H1 (cell line): ENCODE measurements around the gene GJD4.
A peak's percentile ranks its signal among the peaks of the same experiment; 100 is the strongest.

ENCODE experiments used
- CHD2 ChIP-seq: IDR thresholded peaks from 2 replicates; pipeline ENCODE4 v1.6.1; 2012; ENCODE audit warnings: low read length, improper control_type of control experiment
- HDAC2 ChIP-seq, 2 experiments: fragments of 300-600 bp in 1 of 2; sonication (generic) in 1 of 2; IDR thresholded peaks; 2 replicates each; pipeline ENCODE4 v1.6.1; 2011 to 2012; ENCODE audit warnings: low read depth in 2 of 2, low read length in 2 of 2, mild to moderate bottlenecking in 2 of 2, moderate library complexity in 2 of 2, borderline replicate concordance in 1 of 2, inconsistent platforms in 1 of 2
- JUND ChIP-seq: IDR thresholded peaks from 2 replicates; pipeline ENCODE4 v1.6.1; 2011; ENCODE audit warnings: mild to moderate bottlenecking, improper control_type of control experiment, low read length
- TBP ChIP-seq: IDR thresholded peaks from 2 replicates; pipeline ENCODE4 v1.6.1; 2011; ENCODE audit warnings: low read depth, low read length, improper control_type of control experiment
- ZNF274 ChIP-seq: IDR thresholded peaks from 2 replicates; pipeline ENCODE4 v1.7.0; 2012; ENCODE audit warnings: low read length, borderline replicate concordance; ENCODE audit errors: extremely low read depth
- TF ChIP-seq, protein P1 (sequence below): IDR thresholded peaks from 2 replicates; pipeline ENCODE4 v1.6.1; 2011; ENCODE audit warnings: low read length, improper control_type of control experiment
- TF ChIP-seq, protein P2 (sequence below): IDR thresholded peaks from 2 replicates; pipeline ENCODE4 v1.6.1; 2012; ENCODE audit warnings: inconsistent platforms
- TF ChIP-seq, protein P3 (sequence below), 3 experiments: IDR thresholded peaks; 1 replicate in 2 of 3; 2 replicates in 1 of 3; pipeline versions ENCODE4 v1.5.1 to v1.6.1; 2011; ENCODE audit warnings: low read length in 3 of 3, mild to moderate bottlenecking in 3 of 3, inconsistent platforms in 2 of 3, low read depth in 1 of 3, moderate library complexity in 1 of 3; ENCODE audit not compliant: insufficient read depth in 1 of 3; ENCODE audit errors: control extremely low read depth in 1 of 3

DNA sequence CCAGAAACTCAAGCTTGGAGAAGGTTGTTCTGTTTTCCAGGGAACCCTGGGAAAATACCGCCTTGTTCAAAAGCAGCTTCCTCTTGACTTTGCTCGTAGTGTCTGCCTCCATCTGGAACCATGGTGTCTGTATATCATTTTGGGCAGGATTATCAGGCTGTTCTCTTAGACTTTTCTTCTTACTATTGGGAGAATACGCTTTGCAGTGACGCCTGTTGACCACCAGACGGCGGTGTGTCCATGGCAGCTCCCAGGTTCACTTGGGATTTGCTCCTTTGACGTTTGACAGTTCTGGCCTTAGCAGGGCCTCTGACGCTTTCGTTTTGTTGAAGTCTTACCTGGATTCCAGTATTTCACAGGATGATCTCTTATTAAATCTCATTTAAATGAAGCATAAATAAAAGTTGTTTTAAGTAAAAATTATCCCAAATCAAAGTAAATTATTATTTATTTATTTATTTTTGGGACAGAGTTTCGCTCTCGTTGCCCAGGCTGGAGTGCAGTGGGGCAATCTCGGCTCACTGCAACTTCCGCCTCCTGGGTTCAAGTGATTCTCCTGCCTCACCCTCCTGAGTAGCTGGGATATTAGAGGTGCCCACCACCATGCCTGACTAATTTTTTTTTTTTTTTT, 41.8 kb upstream of the GJD4 start:
- TF ChIP-seq, protein P1, sequence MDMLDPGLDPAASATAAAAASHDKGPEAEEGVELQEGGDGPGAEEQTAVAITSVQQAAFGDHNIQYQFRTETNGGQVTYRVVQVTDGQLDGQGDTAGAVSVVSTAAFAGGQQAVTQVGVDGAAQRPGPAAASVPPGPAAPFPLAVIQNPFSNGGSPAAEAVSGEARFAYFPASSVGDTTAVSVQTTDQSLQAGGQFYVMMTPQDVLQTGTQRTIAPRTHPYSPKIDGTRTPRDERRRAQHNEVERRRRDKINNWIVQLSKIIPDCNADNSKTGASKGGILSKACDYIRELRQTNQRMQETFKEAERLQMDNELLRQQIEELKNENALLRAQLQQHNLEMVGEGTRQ = no peak
- TF ChIP-seq, protein P2, sequence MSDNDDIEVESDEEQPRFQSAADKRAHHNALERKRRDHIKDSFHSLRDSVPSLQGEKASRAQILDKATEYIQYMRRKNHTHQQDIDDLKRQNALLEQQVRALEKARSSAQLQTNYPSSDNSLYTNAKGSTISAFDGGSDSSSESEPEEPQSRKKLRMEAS = no peak
- TF ChIP-seq, protein P3, sequence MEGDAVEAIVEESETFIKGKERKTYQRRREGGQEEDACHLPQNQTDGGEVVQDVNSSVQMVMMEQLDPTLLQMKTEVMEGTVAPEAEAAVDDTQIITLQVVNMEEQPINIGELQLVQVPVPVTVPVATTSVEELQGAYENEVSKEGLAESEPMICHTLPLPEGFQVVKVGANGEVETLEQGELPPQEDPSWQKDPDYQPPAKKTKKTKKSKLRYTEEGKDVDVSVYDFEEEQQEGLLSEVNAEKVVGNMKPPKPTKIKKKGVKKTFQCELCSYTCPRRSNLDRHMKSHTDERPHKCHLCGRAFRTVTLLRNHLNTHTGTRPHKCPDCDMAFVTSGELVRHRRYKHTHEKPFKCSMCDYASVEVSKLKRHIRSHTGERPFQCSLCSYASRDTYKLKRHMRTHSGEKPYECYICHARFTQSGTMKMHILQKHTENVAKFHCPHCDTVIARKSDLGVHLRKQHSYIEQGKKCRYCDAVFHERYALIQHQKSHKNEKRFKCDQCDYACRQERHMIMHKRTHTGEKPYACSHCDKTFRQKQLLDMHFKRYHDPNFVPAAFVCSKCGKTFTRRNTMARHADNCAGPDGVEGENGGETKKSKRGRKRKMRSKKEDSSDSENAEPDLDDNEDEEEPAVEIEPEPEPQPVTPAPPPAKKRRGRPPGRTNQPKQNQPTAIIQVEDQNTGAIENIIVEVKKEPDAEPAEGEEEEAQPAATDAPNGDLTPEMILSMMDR (IDR thresholded peaks at IDR 0.05; ENCODE audit: control extremely low read depth in 1 of 3, insufficient read depth in 1 of 3, low read depth in 1 of 3, low read length in 3 of 3) = peak; percentile 94 to 99 (median 95)
- no peak for TF ChIP-seq ZNF274
- no peak for TF ChIP-seq HDAC2 (IDR thresholded peaks at IDR 0.05; ENCODE audit: borderline replicate concordance in 1 of 2, low read depth in 2 of 2, low read length in 2 of 2)
- TF ChIP-seq JUND = no peak
- TF ChIP-seq CHD2 = no peak
- TF ChIP-seq TBP = no peak
